Fibroblast of skin of back (primary cell): ENCODE results near the gene RBKS.
"Not testable (repeated sequence)": the region's sequence is repeated elsewhere in the genome, so short reads cannot be mapped to it uniquely, and the experiment has no call there.

Source experiments
- DNase-seq: peaks from one replicate; pipeline ENCODE4 v3.0.0-alpha.2; 2013

The RBKS gene

GRCh38 chr2:27904405-27904665, 14.1 kb upstream of the RBKS start:
- no peak for DNase-seq

GRCh38 chr2:27903649-27904404, 13.6 kb upstream of the RBKS start:
- DNase-seq: peak; percentile 68

DNA sequence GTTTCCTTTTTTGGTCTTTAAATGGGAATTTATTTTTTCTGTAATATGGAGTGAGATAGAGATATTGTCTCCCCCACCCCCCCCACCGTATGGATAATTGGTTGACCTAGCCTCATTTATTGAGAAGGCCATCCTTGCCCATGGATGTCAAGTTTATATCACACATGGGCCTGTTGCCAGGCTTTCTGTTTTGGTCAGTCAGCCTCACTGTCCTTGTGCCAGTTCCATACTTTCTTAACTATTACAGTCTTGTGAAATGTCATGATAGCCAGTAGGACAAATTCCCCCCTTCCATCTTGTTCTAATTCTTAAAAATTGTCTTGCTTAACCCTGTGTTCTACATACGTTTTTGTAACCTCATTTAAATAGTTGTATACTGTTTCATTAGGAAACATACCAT, 12.8 kb upstream of the RBKS start:
- no peak for DNase-seq

DNA sequence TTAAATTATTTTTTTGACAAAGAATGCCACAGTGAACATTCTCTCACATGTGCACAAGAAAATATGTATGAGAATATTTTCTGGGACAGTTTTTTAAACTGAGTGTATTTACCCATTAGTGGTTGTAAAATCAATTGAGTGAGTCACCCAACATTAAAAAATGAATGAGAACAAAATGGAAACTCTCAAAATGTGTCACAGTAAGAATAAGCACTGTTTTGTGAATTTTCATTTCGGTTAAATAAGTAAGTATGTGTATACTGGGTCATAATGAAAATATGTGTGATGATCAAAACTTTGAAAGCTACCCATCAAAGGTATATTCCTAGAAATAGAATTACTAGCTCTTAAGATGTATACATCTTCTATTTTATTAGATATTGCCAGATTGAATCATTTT, 11.9 kb upstream of the RBKS start:
- peak; percentile 31 for DNase-seq

- DNase-seq: no peak
Measured at GRCh38 chr2:27901234-27901633, 11.0 kb upstream of the RBKS start.

GRCh38 chr2:27897717-27898116, 7.5 kb upstream of the RBKS start:
- DNase-seq: no peak

- no peak for DNase-seq
Measured at GRCh38 chr2:27893006-27893405, 2.8 kb upstream of the RBKS start.

DNA sequence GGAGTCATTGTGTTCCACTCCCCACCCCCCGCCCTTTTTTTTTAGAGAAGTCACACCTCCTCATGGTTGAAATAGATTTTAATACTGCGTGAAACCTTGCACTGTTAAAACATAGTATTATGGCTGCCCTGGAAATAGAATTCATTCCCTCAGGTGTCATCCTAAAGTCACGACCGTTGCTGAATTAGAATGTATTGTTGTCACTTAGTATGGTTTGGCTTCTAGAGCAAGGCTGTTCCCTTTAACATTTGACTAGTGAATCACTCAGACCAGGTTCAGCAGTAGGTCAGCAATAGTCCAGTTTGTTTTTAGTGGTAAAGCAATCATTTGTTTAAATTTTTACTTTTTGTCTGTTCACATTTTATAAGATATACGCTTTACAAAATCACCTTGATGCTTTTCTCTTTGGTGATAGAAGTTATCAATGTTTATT, 1.5 kb upstream of the RBKS start:
- no peak for DNase-seq

- DNase-seq: peak; percentile 63
Measured at GRCh38 chr2:27890924-27891672, 911 bp upstream of the RBKS start.

- no peak for DNase-seq
Measured at GRCh38 chr2:27889774-27890145, 427 bp downstream of the RBKS start.

DNA sequence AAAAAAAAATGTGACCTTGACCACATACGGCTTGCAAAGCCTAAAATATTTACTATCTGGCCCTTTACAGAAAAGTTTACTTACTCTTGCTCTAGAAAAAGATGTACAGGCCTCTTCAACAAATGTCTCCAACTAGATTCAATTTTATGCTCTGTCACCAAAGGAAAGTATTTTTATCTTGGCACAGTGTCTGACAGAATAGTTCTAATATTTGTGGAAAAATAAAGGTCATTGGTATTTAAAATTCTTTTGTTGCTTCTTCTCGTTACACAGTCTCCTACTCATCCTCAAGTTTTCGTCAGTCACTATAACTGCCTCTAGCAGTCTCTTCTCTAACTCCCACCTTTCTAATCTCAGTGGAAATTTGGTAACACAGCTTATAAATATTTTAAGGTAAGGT, 1.4 kb downstream of the RBKS start:
- DNase-seq: peak; percentile 81

GRCh38 chr2:27887830-27888229, 2.4 kb downstream of the RBKS start:
- no peak for DNase-seq

DNA sequence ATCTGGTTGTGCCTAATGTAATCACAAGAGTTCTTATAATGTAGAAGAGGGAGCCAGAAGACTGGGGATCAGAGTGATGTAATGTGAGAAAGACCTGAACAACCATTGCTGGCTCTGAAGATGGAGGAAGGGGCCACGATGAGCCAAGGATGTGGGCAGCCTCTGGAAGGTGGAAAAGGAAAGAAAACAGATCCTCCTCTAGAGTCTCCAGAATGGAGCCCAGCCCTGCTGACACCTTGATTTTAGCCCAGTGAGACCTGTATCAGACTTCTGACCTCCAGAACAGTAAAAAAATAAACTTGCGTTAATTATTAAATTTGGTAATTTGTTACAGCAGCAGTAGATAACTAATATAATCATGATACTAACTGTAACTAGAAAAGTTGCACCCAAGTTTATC, 3.1 kb downstream of the RBKS start:
- no peak for DNase-seq

- no peak for DNase-seq
Measured at GRCh38 chr2:27886322-27886721, 3.9 kb downstream of the RBKS start.

DNA sequence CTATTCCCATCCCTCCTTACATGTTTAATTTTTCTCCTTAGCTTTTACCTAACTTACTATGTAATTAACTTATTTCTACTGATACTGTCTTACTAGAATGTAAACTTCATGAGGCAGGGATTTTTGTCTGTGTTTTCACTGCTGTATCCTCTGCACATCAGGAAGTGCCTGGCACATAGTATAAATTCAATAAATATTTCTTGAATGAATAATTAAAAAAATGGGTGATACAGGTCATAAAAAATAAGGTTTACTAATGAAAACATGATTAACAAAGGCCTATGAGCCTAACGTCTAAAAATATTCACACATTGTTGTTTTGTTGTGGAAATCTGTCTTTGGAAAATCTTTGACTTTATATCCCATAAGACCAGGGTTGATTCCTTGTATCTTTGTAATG, 4.5 kb downstream of the RBKS start:
- DNase-seq: peak; percentile 63

DNA sequence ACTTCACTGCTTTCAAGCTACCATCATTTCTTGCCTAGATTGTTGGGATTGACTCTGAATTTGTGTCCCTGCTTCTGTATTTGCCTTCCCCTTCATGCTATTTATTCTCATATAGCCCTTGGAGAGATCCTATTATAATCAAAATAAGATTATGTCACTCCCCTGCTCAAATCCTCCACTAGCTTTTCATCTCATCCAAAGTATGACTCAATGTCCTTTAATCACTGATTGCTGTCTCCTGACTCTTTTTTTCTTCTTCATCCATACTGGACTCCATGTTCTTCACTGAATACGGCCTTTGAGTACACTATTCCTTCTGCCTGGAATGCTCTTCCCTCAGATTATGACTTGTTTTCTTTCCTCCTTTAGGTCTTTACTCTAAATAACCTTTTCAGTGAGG, 5.0 kb downstream of the RBKS start:
- DNase-seq: peak; percentile 48

- no peak for DNase-seq
Measured at GRCh38 chr2:27884601-27885000, 5.6 kb downstream of the RBKS start.

DNA sequence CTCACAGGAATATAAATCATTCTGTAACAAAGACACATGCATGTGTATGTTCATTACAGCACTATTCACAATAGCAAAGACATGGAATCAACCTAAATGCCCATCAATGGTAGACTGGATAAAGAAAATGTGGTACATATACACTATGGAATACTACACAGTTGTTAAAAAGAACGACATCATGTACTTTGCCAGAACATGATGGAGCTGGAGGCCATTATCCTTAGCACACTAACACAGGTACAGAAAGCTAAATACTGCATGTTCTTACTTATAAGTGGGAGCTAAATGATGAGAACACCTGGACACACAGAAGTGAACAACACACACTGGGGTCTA, 7.6 kb downstream of the RBKS start:
- not testable (repeated sequence) for DNase-seq

GRCh38 chr2:27881815-27882583, 8.2 kb downstream of the RBKS start:
- not testable (repeated sequence) for DNase-seq

- DNase-seq: no peak
Measured at GRCh38 chr2:27878825-27879224, 11.4 kb downstream of the RBKS start.

- DNase-seq: no peak
Measured at GRCh38 chr2:27875089-27875881, 14.9 kb downstream of the RBKS start.

DNA sequence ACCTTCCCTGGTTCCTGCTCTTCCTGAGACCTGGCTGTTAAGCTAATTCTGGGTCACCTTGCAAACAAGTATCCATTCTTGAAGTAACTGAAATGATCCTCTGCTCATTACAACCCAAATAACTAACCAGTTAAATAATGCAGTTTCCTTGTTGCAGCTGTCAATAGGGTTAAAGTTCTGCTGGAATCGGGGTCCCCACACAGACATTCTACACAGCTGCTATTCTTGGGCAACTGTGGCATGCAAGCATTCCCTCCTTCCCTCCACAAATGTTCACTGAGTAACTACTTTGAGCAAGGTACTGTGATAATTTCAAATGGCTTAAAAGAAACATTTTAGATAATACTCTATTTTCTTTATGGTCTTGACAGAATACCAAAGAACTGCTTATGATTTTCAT, 17.1 kb downstream of the RBKS start:
- DNase-seq: no peak

GRCh38 chr2:27871802-27872201, 18.4 kb downstream of the RBKS start:
- no peak for DNase-seq
